Neural cell (in vitro differentiated cells): Measurements from ENCODE around the gene GUCY2C. TPM values are rescaled to one million over a fixed set of nuclear protein-coding genes. Genes with fewer than 3 reads are reported as not detected.

Experiments
- H2AFZ ChIP-seq: fragments of 200-600, 300-800 bp; sonication (generic), shearing (Covaris generic); 2 replicates; pipeline ENCODE4 v1.6.0; 2014; ENCODE audit warnings: low read depth, mild to moderate bottlenecking, antibody characterized with exemption, low read length, moderate library complexity
- H3F3A ChIP-seq: fragments of 200-600 bp; shearing (Covaris generic); 2 replicates; pipeline ENCODE4 v1.6.1; 2016; ENCODE audit warnings: mild to moderate bottlenecking, moderate library complexity, mixed read lengths, antibody characterized with exemption, low read length; ENCODE audit not compliant: insufficient read depth, poor library complexity, severe bottlenecking
- H3K27ac ChIP-seq: fragments of 200-600, 300-800 bp; sonication (generic), shearing (Covaris generic); 2 replicates; pipeline ENCODE4 v1.5.1; 2014; ENCODE audit warnings: mild to moderate bottlenecking, low read length, moderate library complexity
- H3K27me3 ChIP-seq: fragments of 300-800, 200-600 bp; sonication (generic), shearing (Covaris generic); 2 replicates; pipeline ENCODE4 v1.6.0; 2014; ENCODE audit warnings: mild to moderate bottlenecking, low read depth, low read length, moderate library complexity; ENCODE audit not compliant: insufficient read depth
- H3K36me3 ChIP-seq: fragments of 300-800, 200-600 bp; sonication (generic), shearing (Covaris generic); 2 replicates; pipeline ENCODE4 v1.5.1; 2014; ENCODE audit warnings: mild to moderate bottlenecking, antibody characterized with exemption, low read length, moderate library complexity; ENCODE audit not compliant: insufficient read depth
- H3K4me2 ChIP-seq: fragments of 300-800, 200-600 bp; sonication (generic), shearing (Covaris generic); 2 replicates; pipeline ENCODE4 v1.6.0; 2014; ENCODE audit warnings: mild to moderate bottlenecking, low read length
- H3K4me3 ChIP-seq: fragments of 300-800, 200-600 bp; sonication (generic), shearing (Covaris generic); 2 replicates; pipeline ENCODE4 v1.5.1; 2014; ENCODE audit warnings: mild to moderate bottlenecking, low read length, moderate library complexity
- H3K79me2 ChIP-seq: fragments of 200-600 bp; shearing (Covaris generic); replicated peaks from 2 replicates; pipeline ENCODE4 v1.6.0; 2014; ENCODE audit warnings: mild to moderate bottlenecking, low read length, moderate library complexity; ENCODE audit not compliant: insufficient read depth
- H3K9ac ChIP-seq: fragments of 300-800, 200-600 bp; sonication (generic), shearing (Covaris generic); 2 replicates; pipeline ENCODE4 v1.6.1; 2016; ENCODE audit warnings: mild to moderate bottlenecking, low read length, mixed read lengths
- H3K9me2 ChIP-seq: fragments of 200-600 bp; shearing (Covaris generic); 2 replicates; pipeline ENCODE4 v1.6.1; 2016; ENCODE audit warnings: mild to moderate bottlenecking, low read length, mixed read lengths; ENCODE audit not compliant: insufficient read depth
- H3K9me3 ChIP-seq: fragments of 200-600, 300-800 bp; sonication (generic), shearing (Covaris generic); 2 replicates; pipeline ENCODE4 v1.6.1; 2016; ENCODE audit warnings: mild to moderate bottlenecking, mixed run types, low read length, moderate library complexity, mixed read lengths
- H4K20me1 ChIP-seq: fragments of 200-600 bp; shearing (Covaris generic); 2 replicates; pipeline ENCODE4 v1.6.1; 2016; ENCODE audit warnings: mild to moderate bottlenecking, mixed run types; ENCODE audit not compliant: insufficient read depth
- EZH2 ChIP-seq: fragments of 200-600, 300-800 bp; shearing (Covaris generic), sonication (generic); IDR thresholded peaks from 2 replicates; pipeline ENCODE4 v1.6.1; 2014; ENCODE audit warnings: antibody characterized with exemption, low read length, borderline replicate concordance, mild to moderate bottlenecking; ENCODE audit not compliant: insufficient read depth, poor library complexity, severe bottlenecking
- MXI1 ChIP-seq: fragments of 450-650 bp; conservative IDR thresholded peaks from 2 replicates; pipeline ENCODE4 v1.6.1; 2014; ENCODE audit warnings: antibody characterized with exemption, mild to moderate bottlenecking; ENCODE audit not compliant: poor library complexity, severe bottlenecking
- RAD21 ChIP-seq: fragments of 450-650 bp; conservative IDR thresholded peaks from 2 replicates; pipeline ENCODE4 v1.6.1; 2014; ENCODE audit warnings: antibody characterized with exemption, mild to moderate bottlenecking, moderate library complexity
- SMC3 ChIP-seq: fragments of 450-650 bp; conservative IDR thresholded peaks from 2 replicates; pipeline ENCODE4 v1.6.1; 2014; ENCODE audit warnings: antibody characterized with exemption, mild to moderate bottlenecking, moderate library complexity; ENCODE audit not compliant: poor library complexity
- TAF1 ChIP-seq: IDR thresholded peaks from 2 replicates; pipeline ENCODE4 v1.6.1; 2012; ENCODE audit warnings: low read depth
- polyA plus RNA-seq: library from polyadenylated mRNA; depleted of rRNA; stranded (reverse); fragments of >200 nt; gene quantifications from 2 replicates; pipeline ENCODE4 v1.2.3, GENCODE V29; 2014
- TF ChIP-seq, protein P1 (sequence below): IDR thresholded peaks from 2 replicates; pipeline ENCODE4 v1.6.1; 2012; ENCODE audit warnings: borderline replicate concordance

The GUCY2C gene
- polyA plus RNA-seq, 1 donor from 2014 or later = not detected

DNA sequence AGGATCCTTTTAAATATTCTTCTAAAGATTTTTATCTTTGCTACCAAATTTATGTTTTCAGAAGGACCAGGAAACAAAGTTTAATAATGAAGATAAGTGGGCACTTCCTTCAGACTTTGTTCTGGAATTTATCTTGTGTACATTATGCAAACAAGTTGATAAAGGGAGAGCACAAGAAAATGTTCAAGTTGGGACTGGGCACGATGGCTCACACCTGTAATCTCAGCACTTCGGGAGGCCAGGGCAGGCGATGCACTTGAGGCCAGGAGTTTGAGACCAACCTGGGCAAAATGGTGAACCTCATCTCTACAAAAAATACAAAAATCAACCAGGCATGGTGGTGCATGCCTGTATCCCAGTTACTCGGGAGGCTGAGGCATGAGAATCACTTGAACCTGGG is 133.4 kb downstream of the GUCY2C start:
- TF ChIP-seq TAF1 (no peak), MXI1 (no peak), SMC3 (no peak), RAD21 (no peak), EZH2 (no peak)
- TF ChIP-seq, protein P1, sequence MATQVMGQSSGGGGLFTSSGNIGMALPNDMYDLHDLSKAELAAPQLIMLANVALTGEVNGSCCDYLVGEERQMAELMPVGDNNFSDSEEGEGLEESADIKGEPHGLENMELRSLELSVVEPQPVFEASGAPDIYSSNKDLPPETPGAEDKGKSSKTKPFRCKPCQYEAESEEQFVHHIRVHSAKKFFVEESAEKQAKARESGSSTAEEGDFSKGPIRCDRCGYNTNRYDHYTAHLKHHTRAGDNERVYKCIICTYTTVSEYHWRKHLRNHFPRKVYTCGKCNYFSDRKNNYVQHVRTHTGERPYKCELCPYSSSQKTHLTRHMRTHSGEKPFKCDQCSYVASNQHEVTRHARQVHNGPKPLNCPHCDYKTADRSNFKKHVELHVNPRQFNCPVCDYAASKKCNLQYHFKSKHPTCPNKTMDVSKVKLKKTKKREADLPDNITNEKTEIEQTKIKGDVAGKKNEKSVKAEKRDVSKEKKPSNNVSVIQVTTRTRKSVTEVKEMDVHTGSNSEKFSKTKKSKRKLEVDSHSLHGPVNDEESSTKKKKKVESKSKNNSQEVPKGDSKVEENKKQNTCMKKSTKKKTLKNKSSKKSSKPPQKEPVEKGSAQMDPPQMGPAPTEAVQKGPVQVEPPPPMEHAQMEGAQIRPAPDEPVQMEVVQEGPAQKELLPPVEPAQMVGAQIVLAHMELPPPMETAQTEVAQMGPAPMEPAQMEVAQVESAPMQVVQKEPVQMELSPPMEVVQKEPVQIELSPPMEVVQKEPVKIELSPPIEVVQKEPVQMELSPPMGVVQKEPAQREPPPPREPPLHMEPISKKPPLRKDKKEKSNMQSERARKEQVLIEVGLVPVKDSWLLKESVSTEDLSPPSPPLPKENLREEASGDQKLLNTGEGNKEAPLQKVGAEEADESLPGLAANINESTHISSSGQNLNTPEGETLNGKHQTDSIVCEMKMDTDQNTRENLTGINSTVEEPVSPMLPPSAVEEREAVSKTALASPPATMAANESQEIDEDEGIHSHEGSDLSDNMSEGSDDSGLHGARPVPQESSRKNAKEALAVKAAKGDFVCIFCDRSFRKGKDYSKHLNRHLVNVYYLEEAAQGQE = no peak
- H3K9ac ChIP-seq = no peak overlapping the region
- H3K27me3 ChIP-seq = peaks cover 6% of the 10 kb centered on the region
- H4K20me1 ChIP-seq = no peaks in the 10 kb centered on the region
- H3F3A ChIP-seq = no peaks in the 10 kb centered on the region
- no peak overlapping the region for H3K4me3 ChIP-seq
- no peaks in the 10 kb centered on the region for H3K9me2 ChIP-seq
- H3K4me2 ChIP-seq = no peak overlapping the region
- no peak overlapping the region for H2AFZ ChIP-seq
- H3K9me3 ChIP-seq = no peaks in the 10 kb centered on the region
- no peak overlapping the region for H3K27ac ChIP-seq
- no peaks in the 10 kb centered on the region for H3K36me3 ChIP-seq
- no peaks in the 10 kb centered on the region for H3K79me2 ChIP-seq

Other genes starting within 250 kb of the GUCY2C start
- not detected in 2 replicates for gene PLBD1, start 128.7 kb downstream of the GUCY2C start, polyA plus RNA-seq
- gene WBP11, start 106.9 kb upstream of the GUCY2C start, polyA plus RNA-seq = 11.2 and 12.9 TPM in 2 replicates
- gene C12orf60, start 107.1 kb upstream of the GUCY2C start, polyA plus RNA-seq = 3.8 and 4.8 TPM in 2 replicates
- gene SMCO3, start 117.6 kb upstream of the GUCY2C start, polyA plus RNA-seq = 2.7 and 3.7 TPM in 2 replicates
- gene ART4, start 146.9 kb upstream of the GUCY2C start, polyA plus RNA-seq = not detected in 2 replicates
- 0.90 TPM in 1 of 2 replicates, not detected in the other for gene MGP, start 189.3 kb upstream of the GUCY2C start, polyA plus RNA-seq
- gene ERP27, start 241.9 kb upstream of the GUCY2C start, polyA plus RNA-seq = not detected in 2 replicates